PC-3 (cell line): ENCODE measurements around the gene NUAK2. TPM values are rescaled to one million over a fixed set of nuclear protein-coding genes. Genes with fewer than 3 reads are reported as not detected.
"Not testable (repeated sequence)": the region's sequence is repeated elsewhere in the genome, so short reads cannot be mapped to it uniquely, and the experiment has no call there.

ENCODE experiments used
- ATAC-seq: fragments of 200-7000 bp; cut with Tn5 transposase; 2 replicates; pipeline ENCODE4 v1.9.1; 2020; ENCODE audit warnings: mild to moderate bottlenecking, moderate library complexity
- BruUV-seq: library from RNA; stranded (reverse); fragments of 400-500 nt; replicated peaks from 2 replicates; lab custom pipeline; 2021; lab: Mats Ljungman, UMichigan
- CTCF ChIA-PET: fragments of 300-600 bp; sonication (Branson Sonifier 250); formaldehyde crosslinking; loops from one replicate; lab custom pipeline; 2022; ENCODE audit warnings: antibody characterized with exemption; lab: Charles Lee
- POLR2A ChIA-PET: fragments of 300-600 bp; sonication (Branson Sonifier 250); formaldehyde crosslinking; loops from one replicate; lab custom pipeline; 2022; ENCODE audit warnings: antibody characterized with exemption; ENCODE audit not compliant: unreplicated experiment; lab: Charles Lee
- DNase-seq: peaks from one replicate; pipeline ENCODE4 v3.0.0-alpha.2; 2015
- H2AFZ ChIP-seq: fragments of 300-600 bp; sonication (generic); 2 replicates; pipeline ENCODE4 v1.6.0; 2016; ENCODE audit warnings: antibody characterized with exemption, low read length
- H3F3A ChIP-seq: fragments of 300-600 bp; sonication (generic); one replicate; pipeline ENCODE4 v1.6.0; 2017; ENCODE audit warnings: antibody characterized with exemption, low read length, control low read depth, mild to moderate bottlenecking; ENCODE audit not compliant: unreplicated experiment
- H3K27ac ChIP-seq: fragments of 300-600 bp; sonication (generic); 2 replicates; pipeline ENCODE4 v1.5.1; 2016; ENCODE audit warnings: mild to moderate bottlenecking, low read length
- H3K27me3 ChIP-seq: fragments of 300-600 bp; sonication (generic); 2 replicates; pipeline ENCODE4 v1.6.1; 2016; ENCODE audit warnings: low read length, mixed read lengths
- H3K36me3 ChIP-seq: fragments of 300-600 bp; sonication (generic); 2 replicates; pipeline ENCODE4 v1.6.1; 2016; ENCODE audit warnings: low read depth, mixed run types, low read length, mixed read lengths
- H3K4me1 ChIP-seq: fragments of 300-600 bp; sonication (generic); 2 replicates; pipeline ENCODE4 v1.5.1; 2016; ENCODE audit warnings: low read length; ENCODE audit not compliant: insufficient read depth
- H3K4me2 ChIP-seq: fragments of 300-600 bp; sonication (generic); 2 replicates; pipeline ENCODE4 v1.6.0; 2016; ENCODE audit warnings: low read length
- H3K4me3 ChIP-seq: fragments of 300-600 bp; sonication (generic); 2 replicates; pipeline ENCODE4 v1.5.1; 2016; ENCODE audit warnings: mild to moderate bottlenecking, low read length, mixed read lengths
- H3K79me2 ChIP-seq: fragments of 300-600 bp; sonication (generic); 2 replicates; pipeline ENCODE4 v1.6.1; 2017; ENCODE audit warnings: low read length, mixed read lengths
- H3K9ac ChIP-seq: fragments of 300-600 bp; sonication (generic); 2 replicates; pipeline ENCODE4 v1.6.0; 2016; ENCODE audit warnings: mild to moderate bottlenecking, low read length
- H3K9me2 ChIP-seq: fragments of 300-600 bp; sonication (generic); replicated peaks from 2 replicates; pipeline ENCODE4 v1.6.1; 2016; ENCODE audit warnings: mixed run types, low read length, mixed read lengths
- H3K9me3 ChIP-seq: fragments of 300-600 bp; sonication (generic); 2 replicates; pipeline ENCODE4 v1.6.1; 2016; ENCODE audit warnings: low read length, mixed read lengths
- H4K20me1 ChIP-seq: fragments of 300-600 bp; sonication (generic); 2 replicates; pipeline ENCODE4 v1.6.1; 2016; ENCODE audit warnings: low read length, mixed read lengths
- EZH2 ChIP-seq: fragments of 300-600 bp; sonication (generic); IDR thresholded peaks from one replicate; pipeline ENCODE4 v1.6.1; 2017; ENCODE audit warnings: antibody characterized with exemption, mild to moderate bottlenecking, low read length; ENCODE audit not compliant: unreplicated experiment
- EZH2phosphoT487 ChIP-seq: fragments of 300-600 bp; sonication (generic); IDR thresholded peaks from 2 replicates; pipeline ENCODE4 v1.6.1; 2018; ENCODE audit warnings: mild to moderate bottlenecking, antibody characterized with exemption, low read length, borderline replicate concordance
- intact Hi-C: fragments of 100-400 bp; cut with micrococcal nuclease; formaldehyde crosslinking; loops from 2 replicates; pipeline ENCODE4 v1.9.0; 2023
- total RNA-seq: library from RNA; depleted of rRNA; stranded (reverse); fragments of >200 nt; gene quantifications from 2 replicates; pipeline ENCODE4 v1.2.3, GENCODE V29; 2014
- TF ChIP-seq, protein P1 (sequence below): fragments of 300-600 bp; sonication (generic); conservative IDR thresholded peaks from 2 replicates; pipeline ENCODE4 v1.5.1; 2017; ENCODE audit warnings: antibody characterized with exemption, low read depth, mild to moderate bottlenecking, low read length

Gene NUAK2
- total RNA-seq, 1 experiment from 2014 or later, result 3.8 TPM

GRCh38 chr1:205298191-205298994 is 23.2 kb downstream of the NUAK2 start:
- DNase-seq, result peak; percentile 97
- CTCF ChIA-PET, result no interaction called here
- no peaks in the 10 kb centered on the region for H4K20me1 ChIP-seq
- no peaks in the 10 kb centered on the region for H3K36me3 ChIP-seq
- no peaks in the 10 kb centered on the region for H3K9me2 ChIP-seq
- H3K4me3 ChIP-seq, result no peak overlapping the region
- peak overlapping the region; percentile 60 for H2AFZ ChIP-seq
- POLR2A ChIA-PET, result no interaction called here
- peaks cover 54% of the 10 kb centered on the region for H3K4me1 ChIP-seq
- TF ChIP-seq EZH2phosphoT487 (no peak), EZH2 (no peak)
- TF ChIP-seq, protein P1, sequence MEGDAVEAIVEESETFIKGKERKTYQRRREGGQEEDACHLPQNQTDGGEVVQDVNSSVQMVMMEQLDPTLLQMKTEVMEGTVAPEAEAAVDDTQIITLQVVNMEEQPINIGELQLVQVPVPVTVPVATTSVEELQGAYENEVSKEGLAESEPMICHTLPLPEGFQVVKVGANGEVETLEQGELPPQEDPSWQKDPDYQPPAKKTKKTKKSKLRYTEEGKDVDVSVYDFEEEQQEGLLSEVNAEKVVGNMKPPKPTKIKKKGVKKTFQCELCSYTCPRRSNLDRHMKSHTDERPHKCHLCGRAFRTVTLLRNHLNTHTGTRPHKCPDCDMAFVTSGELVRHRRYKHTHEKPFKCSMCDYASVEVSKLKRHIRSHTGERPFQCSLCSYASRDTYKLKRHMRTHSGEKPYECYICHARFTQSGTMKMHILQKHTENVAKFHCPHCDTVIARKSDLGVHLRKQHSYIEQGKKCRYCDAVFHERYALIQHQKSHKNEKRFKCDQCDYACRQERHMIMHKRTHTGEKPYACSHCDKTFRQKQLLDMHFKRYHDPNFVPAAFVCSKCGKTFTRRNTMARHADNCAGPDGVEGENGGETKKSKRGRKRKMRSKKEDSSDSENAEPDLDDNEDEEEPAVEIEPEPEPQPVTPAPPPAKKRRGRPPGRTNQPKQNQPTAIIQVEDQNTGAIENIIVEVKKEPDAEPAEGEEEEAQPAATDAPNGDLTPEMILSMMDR, result no peak
- H3K79me2 ChIP-seq, result no peaks in the 10 kb centered on the region
- H3K27ac ChIP-seq, result peak overlapping the region; percentile 60
- H3K9me3 ChIP-seq, result no peaks in the 10 kb centered on the region
- H3K9ac ChIP-seq, result peak overlapping the region; percentile 19; the same call in 1 of the 2 replicates
- H3F3A ChIP-seq, result no peaks in the 10 kb centered on the region
- H3K4me2 ChIP-seq, result peak overlapping the region; percentile 66
- intact Hi-C loops, result no loop called here
- peak; percentile 79 for ATAC-seq
- no peaks in the 10 kb centered on the region for H3K27me3 ChIP-seq
- BruUV-seq, result no TSS peak

DNA sequence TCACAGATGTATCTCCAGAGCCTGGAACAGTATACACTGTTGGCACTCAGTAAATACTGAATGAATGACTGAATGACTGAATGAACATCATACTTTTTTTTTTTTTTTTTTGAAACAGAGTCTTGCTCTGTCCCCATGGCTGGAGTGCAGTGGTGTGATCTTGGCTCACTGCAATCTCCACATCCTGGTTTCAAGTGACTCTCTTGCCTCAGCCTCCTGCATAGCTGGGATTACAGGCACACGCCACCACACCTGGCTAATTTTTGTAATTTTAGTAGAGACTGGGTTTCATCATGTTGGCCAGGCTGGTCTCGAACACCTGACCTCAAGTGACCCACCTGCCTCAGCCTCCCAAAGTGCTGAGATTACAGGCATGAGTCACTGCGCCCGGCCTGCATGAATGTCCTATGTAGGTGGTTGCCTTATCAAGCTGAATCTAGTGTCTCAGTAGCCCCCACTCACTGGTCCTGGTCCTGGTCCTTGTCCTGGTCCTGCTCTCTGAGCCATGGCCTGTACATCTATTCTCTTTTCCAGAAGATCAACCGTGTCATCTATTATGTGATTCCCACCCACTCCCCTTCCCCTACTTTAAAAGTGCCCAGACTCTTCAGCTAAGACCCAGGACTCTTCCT is 23.9 kb downstream of the NUAK2 start:
- H3K27me3 ChIP-seq, H3K9me3 ChIP-seq, H3F3A ChIP-seq, ATAC-seq, H3K9me2 ChIP-seq, H3K4me3 ChIP-seq, BruUV-seq, H3K79me2 ChIP-seq, POLR2A ChIA-PET, H4K20me1 ChIP-seq, intact Hi-C loops, DNase-seq, CTCF ChIA-PET, H3K36me3 ChIP-seq: not testable (repeated sequence)
- H2AFZ ChIP-seq, result peak overlapping the region; percentile 60; the same call in 1 of the 2 replicates
- peak overlapping the region; percentile 60 for H3K27ac ChIP-seq
- H3K9ac ChIP-seq, result 0 out of 2 replicates have a peak overlapping the region, but pooled peaks have one; percentile 10
- peak overlapping the region; percentile 66 for H3K4me2 ChIP-seq
- H3K4me1 ChIP-seq, result peaks cover 57% of the 10 kb centered on the region

- H3K4me3 ChIP-seq, result no peak overlapping the region
- H4K20me1 ChIP-seq, result no peaks in the 10 kb centered on the region
- ChIA-PET POLR2A (interaction anchor here (0.6 kb wide), 1 partner anchor 12 kb away, joined by 4 read pairs; no protein-coding TSS in a partner anchor), CTCF (no interaction called here)
- no peak overlapping the region for H3K9ac ChIP-seq
- no peaks in the 10 kb centered on the region for H3F3A ChIP-seq
- no peak overlapping the region for H2AFZ ChIP-seq
- H3K9me3 ChIP-seq, result no peaks in the 10 kb centered on the region
- intact Hi-C loops, result no loop called here
- peaks cover 48% of the 10 kb centered on the region for H3K4me1 ChIP-seq
- TF ChIP-seq, protein P1, result no peak
- TF ChIP-seq EZH2, result no peak
- no peak for TF ChIP-seq EZH2phosphoT487
- DNase-seq, result no peak
- no TSS peak for BruUV-seq
- H3K36me3 ChIP-seq, result no peaks in the 10 kb centered on the region
- H3K79me2 ChIP-seq, result no peaks in the 10 kb centered on the region
- ATAC-seq, result no peak
- H3K27me3 ChIP-seq, result no peaks in the 10 kb centered on the region
- no peak overlapping the region for H3K4me2 ChIP-seq
- H3K27ac ChIP-seq, result no peak overlapping the region
- H3K9me2 ChIP-seq, result no peaks in the 10 kb centered on the region
Measured at GRCh38 chr1:205296154-205296553, 25.4 kb downstream of the NUAK2 start.
